ENCODE measurements around the gene PDZRN3. TPM values are rescaled to one million over a fixed set of nuclear protein-coding genes. Genes with fewer than 3 reads are reported as not detected.

PDZRN3 gene
- total RNA-seq, 1 donor from 2014 or later: 3.4 TPM

DNA sequence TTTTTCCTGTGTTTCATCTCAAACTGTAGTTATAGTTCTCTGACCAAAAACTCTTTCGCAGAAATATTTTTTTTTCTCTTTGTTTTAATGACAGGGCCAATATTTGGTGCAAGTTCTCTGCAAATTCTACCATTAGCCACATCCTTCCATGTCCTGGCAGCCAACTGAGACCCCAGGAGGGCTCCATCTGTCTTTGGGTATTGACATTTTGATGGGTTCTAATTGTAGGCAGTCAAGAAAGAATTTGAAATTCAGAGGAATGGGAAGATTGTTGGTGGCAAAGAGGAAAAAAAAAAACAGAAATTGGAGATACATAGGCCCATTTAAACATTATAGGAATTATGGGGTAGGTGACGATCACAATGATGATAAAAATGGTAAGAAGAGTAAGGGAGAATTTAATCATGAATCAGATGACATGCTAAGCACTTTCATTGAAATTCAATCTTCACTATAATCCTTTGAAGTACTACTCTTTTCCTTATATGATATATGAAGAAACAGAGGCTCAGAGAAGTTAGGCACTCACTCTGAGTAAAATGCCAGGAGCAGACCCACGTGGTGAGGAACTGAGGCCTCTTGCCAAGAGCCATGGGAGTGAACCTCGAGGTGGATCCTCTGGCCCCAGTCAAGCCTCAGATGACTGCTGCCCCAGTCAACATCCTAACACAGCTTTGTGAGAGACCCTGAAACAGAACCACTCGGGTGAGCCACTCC, 151.4 kb downstream of the PDZRN3 start:
- Histone ChIP-seq H3K27ac (no peak overlapping the region), H2AFZ (replicated peaks) (no peak overlapping the region), H3K79me2 (ENCODE audit: low read depth) (no peaks in the 10 kb centered on the region), H3K9ac (no peak overlapping the region), H3F3A (ENCODE audit: low read depth) (no peaks in the 10 kb centered on the region), H3K4me1 (no peaks in the 10 kb centered on the region), H3K27me3 (no peaks in the 10 kb centered on the region), H3K4me3 (no peak overlapping the region), H3K9me3 (ENCODE audit: low read depth) (no peaks in the 10 kb centered on the region), H3K4me2 (no peak overlapping the region), H4K20me1 (ENCODE audit: low read depth) (no peaks in the 10 kb centered on the region), H3K36me3 (no peaks in the 10 kb centered on the region)
- no peak overlapping the region for H3K4me3 Mint-ChIP-seq
- peaks cover 4% of the 10 kb centered on the region for H3K9me3 Mint-ChIP-seq
- H3K36me3 Mint-ChIP-seq: no peaks in the 10 kb centered on the region
- DNase-seq (ENCODE audit: low spot score): no peak
- H3K27me3 Mint-ChIP-seq (ENCODE audit: insufficient read depth, low read depth): no peaks in the 10 kb centered on the region
- TF ChIP-seq EZH2phosphoT487 (IDR thresholded peaks at IDR 0.05) (no peak), EZH2 (IDR thresholded peaks at IDR 0.05) (no peak)
- TF ChIP-seq, protein P1, sequence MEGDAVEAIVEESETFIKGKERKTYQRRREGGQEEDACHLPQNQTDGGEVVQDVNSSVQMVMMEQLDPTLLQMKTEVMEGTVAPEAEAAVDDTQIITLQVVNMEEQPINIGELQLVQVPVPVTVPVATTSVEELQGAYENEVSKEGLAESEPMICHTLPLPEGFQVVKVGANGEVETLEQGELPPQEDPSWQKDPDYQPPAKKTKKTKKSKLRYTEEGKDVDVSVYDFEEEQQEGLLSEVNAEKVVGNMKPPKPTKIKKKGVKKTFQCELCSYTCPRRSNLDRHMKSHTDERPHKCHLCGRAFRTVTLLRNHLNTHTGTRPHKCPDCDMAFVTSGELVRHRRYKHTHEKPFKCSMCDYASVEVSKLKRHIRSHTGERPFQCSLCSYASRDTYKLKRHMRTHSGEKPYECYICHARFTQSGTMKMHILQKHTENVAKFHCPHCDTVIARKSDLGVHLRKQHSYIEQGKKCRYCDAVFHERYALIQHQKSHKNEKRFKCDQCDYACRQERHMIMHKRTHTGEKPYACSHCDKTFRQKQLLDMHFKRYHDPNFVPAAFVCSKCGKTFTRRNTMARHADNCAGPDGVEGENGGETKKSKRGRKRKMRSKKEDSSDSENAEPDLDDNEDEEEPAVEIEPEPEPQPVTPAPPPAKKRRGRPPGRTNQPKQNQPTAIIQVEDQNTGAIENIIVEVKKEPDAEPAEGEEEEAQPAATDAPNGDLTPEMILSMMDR (IDR thresholded peaks at IDR 0.05): no peak
- no peak overlapping the region for H3K27ac Mint-ChIP-seq
- H3K4me1 Mint-ChIP-seq: peaks cover 15% of the 10 kb centered on the region

DNA sequence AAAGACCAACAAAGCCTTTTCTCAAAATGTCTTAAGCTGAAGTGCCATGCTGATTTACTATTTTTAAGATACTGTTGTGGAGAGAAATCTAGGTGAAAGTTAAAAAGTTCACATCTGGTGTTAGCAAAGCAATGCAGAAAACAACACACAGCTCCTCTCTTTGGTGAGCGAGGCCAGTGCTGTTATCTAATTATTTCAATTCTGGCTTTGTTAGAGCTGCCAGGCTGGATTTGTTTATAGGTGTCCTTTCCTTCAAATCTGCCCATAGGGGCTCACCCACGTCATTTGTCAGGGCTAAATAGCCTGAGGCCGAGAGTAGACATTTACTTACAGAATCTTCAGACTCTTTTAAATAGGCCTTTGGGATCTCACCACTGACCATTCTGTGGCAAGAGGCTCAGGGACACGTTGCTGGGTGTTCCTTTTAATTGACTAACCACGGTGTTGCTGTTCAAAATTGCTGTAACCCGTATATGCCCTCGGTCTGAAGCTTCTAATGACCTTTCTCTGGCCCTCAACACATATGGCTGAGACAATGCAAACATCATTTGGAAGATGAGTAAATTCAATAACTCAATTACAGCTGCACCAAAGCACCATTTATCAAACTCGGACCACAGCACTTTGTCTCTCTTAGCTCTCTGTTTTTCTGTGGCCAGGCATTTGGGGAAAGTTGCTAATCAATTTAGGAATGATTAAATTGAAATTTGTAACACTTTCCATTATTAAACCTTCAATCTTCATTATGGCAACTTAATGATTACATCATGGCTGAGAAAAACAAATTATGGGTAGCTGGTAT, 152.6 kb downstream of the PDZRN3 start:
- H2AFZ ChIP-seq (replicated peaks): no peak overlapping the region
- H3K4me3 ChIP-seq: no peak overlapping the region
- no peaks in the 10 kb centered on the region for H3F3A ChIP-seq (ENCODE audit: low read depth)
- Mint-ChIP-seq H3K4me1 (peaks cover 22% of the 10 kb centered on the region), H3K27ac (no peak overlapping the region), H3K4me3 (no peak overlapping the region), H3K36me3 (no peaks in the 10 kb centered on the region), H3K9me3 (no peaks in the 10 kb centered on the region), H3K27me3 (ENCODE audit: insufficient read depth, low read depth) (peaks cover 2% of the 10 kb centered on the region)
- H3K9me3 ChIP-seq (ENCODE audit: low read depth): no peaks in the 10 kb centered on the region
- no peak overlapping the region for H3K27ac ChIP-seq
- H3K4me2 ChIP-seq: no peak overlapping the region
- no peaks in the 10 kb centered on the region for H4K20me1 ChIP-seq (ENCODE audit: low read depth)
- no peak for DNase-seq (ENCODE audit: low spot score)
- no peaks in the 10 kb centered on the region for H3K27me3 ChIP-seq
- no peak overlapping the region for H3K9ac ChIP-seq
- H3K4me1 ChIP-seq: peaks cover 2% of the 10 kb centered on the region
- no peaks in the 10 kb centered on the region for H3K36me3 ChIP-seq
- H3K79me2 ChIP-seq (ENCODE audit: low read depth): no peaks in the 10 kb centered on the region
- TF ChIP-seq EZH2phosphoT487 (IDR thresholded peaks at IDR 0.05) (no peak), EZH2 (IDR thresholded peaks at IDR 0.05) (no peak)
- TF ChIP-seq, protein P1 (IDR thresholded peaks at IDR 0.05): no peak

DNA sequence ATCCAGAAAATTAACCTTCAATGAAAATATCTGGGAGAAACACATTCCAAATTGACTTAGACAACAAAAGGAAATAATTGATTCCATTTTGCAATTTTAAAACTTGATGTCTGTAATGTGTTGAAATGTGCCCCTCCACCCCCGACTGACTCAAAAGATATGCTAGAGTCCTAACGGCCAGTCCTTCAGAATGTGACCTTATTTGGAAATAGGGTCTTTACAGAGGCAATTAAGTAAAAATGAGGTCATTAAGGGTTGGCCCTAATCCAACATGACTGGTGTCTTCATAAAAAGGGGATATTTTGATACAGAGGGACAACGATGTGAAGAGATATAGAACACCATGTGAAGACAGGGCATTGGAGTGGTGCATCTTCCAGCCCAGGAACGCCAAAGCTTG, 153.9 kb downstream of the PDZRN3 start:
- no peaks in the 10 kb centered on the region for H4K20me1 ChIP-seq (ENCODE audit: low read depth)
- H3K27ac Mint-ChIP-seq: no peak overlapping the region
- TF ChIP-seq EZH2 (IDR thresholded peaks at IDR 0.05): no peak
- H3K9me3 ChIP-seq (ENCODE audit: low read depth): no peaks in the 10 kb centered on the region
- peaks cover 2% of the 10 kb centered on the region for H3K27me3 Mint-ChIP-seq (ENCODE audit: insufficient read depth, low read depth)
- peaks cover 32% of the 10 kb centered on the region for H3K4me1 Mint-ChIP-seq
- no peak overlapping the region for H3K4me3 Mint-ChIP-seq
- DNase-seq (ENCODE audit: low spot score): no peak
- no peak overlapping the region for H3K4me2 ChIP-seq
- H3K36me3 Mint-ChIP-seq: no peaks in the 10 kb centered on the region
- H3K4me1 ChIP-seq: peaks cover 15% of the 10 kb centered on the region
- no peak overlapping the region for H3K4me3 ChIP-seq
- no peak overlapping the region for H3K9ac ChIP-seq
- no peak overlapping the region for H3K27ac ChIP-seq
- H3K9me3 Mint-ChIP-seq: no peaks in the 10 kb centered on the region
- H3K27me3 ChIP-seq: no peaks in the 10 kb centered on the region
- H2AFZ ChIP-seq (replicated peaks): no peak overlapping the region
- no peaks in the 10 kb centered on the region for H3F3A ChIP-seq (ENCODE audit: low read depth)
- H3K36me3 ChIP-seq: no peaks in the 10 kb centered on the region
- no peaks in the 10 kb centered on the region for H3K79me2 ChIP-seq (ENCODE audit: low read depth)

DNA sequence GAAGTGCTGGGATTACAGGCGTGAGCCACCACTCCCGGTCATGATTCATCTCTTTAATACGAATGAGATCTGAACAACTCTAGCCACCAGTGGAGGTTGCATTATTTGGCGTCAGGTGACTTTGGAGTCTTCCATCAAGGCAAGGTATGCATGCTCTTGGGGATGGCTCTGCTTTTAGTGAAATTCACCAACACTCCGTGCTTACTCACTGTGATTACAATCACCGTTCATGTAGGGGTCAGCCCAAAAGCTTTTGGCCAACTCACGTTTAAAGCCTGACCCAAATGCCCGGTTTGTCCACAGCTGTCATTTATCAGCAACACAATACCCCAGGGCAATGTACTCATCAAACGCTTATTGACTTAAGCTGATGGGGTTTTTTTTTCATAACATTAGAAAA, 155.4 kb downstream of the PDZRN3 start:
- H3K27ac ChIP-seq: no peak overlapping the region
- peaks cover 23% of the 10 kb centered on the region for H3K4me1 Mint-ChIP-seq
- no peaks in the 10 kb centered on the region for H3K79me2 ChIP-seq (ENCODE audit: low read depth)
- H4K20me1 ChIP-seq (ENCODE audit: low read depth): no peaks in the 10 kb centered on the region
- H3K9me3 Mint-ChIP-seq: no peaks in the 10 kb centered on the region
- TF ChIP-seq EZH2 (IDR thresholded peaks at IDR 0.05): no peak
- TF ChIP-seq EZH2phosphoT487 (IDR thresholded peaks at IDR 0.05): no peak
- TF ChIP-seq, protein P1 (IDR thresholded peaks at IDR 0.05): no peak
- no peaks in the 10 kb centered on the region for H3K27me3 ChIP-seq
- H3F3A ChIP-seq (ENCODE audit: low read depth): no peaks in the 10 kb centered on the region
- no peaks in the 10 kb centered on the region for H3K36me3 Mint-ChIP-seq
- H3K27me3 Mint-ChIP-seq (ENCODE audit: insufficient read depth, low read depth): peaks cover 2% of the 10 kb centered on the region
- no peak overlapping the region for H3K4me3 Mint-ChIP-seq
- H3K4me1 ChIP-seq: peaks cover 18% of the 10 kb centered on the region
- no peak overlapping the region for H2AFZ ChIP-seq (replicated peaks)
- H3K36me3 ChIP-seq: no peaks in the 10 kb centered on the region
- no peak overlapping the region for H3K9ac ChIP-seq
- H3K4me2 ChIP-seq: no peak overlapping the region
- H3K9me3 ChIP-seq (ENCODE audit: low read depth): no peaks in the 10 kb centered on the region
- no peak overlapping the region for H3K4me3 ChIP-seq
- H3K27ac Mint-ChIP-seq: no peak overlapping the region
- no peak for DNase-seq (ENCODE audit: low spot score)
